Kidney (tissue), 14 donors: ENCODE data around the gene ZFYVE1. TPM values are rescaled to one million over a fixed set of nuclear protein-coding genes. Genes with fewer than 3 reads are reported as not detected.

Source experiments
- DNase-seq, 5 donors: peaks; one replicate each; pipeline ENCODE4 v3.0.0-alpha.2; 2013 to 2020
- FAIRE-seq: peaks from 2 replicates; lab custom pipeline; 2012; peaks lifted over from hg19 to GRCh38; lab: Jason Lieb, UNC
- H3K27ac ChIP-seq, 2 donors: one replicate each; pipeline ENCODE4 v1.7.0; 2013; ENCODE audit warnings: low read depth in 2 of 2, low read length in 2 of 2, inconsistent platforms in 1 of 2
- H3K27me3 ChIP-seq: one replicate; pipeline ENCODE4 v1.7.1; 2013; ENCODE audit warnings: low read length, inconsistent platforms; ENCODE audit not compliant: control insufficient read depth, insufficient read depth
- H3K36me3 ChIP-seq, 3 donors: one replicate each; pipeline versions ENCODE4 v1.7.0 to v1.7.1; 2013; ENCODE audit warnings: low read length in 3 of 3, control low read depth in 1 of 3, inconsistent platforms in 1 of 3; ENCODE audit not compliant: insufficient read depth in 3 of 3, control insufficient read depth in 2 of 3
- H3K4me1 ChIP-seq, 3 donors: one replicate each; pipeline versions ENCODE4 v1.7.0 to v1.7.1; 2013; ENCODE audit warnings: low read length in 3 of 3, inconsistent platforms in 1 of 3, low read depth in 1 of 3; ENCODE audit not compliant: control insufficient read depth in 2 of 3, insufficient read depth in 2 of 3
- H3K4me3 ChIP-seq, 3 donors: one replicate each; pipeline versions ENCODE4 v1.7.0 to v1.8.1; 2013; ENCODE audit warnings: low read length in 3 of 3, control low read depth in 1 of 3, inconsistent platforms in 1 of 3
- H3K9ac ChIP-seq, 3 donors: one replicate each; pipeline versions ENCODE4 v1.7.0 to v1.7.1; 2013; ENCODE audit warnings: low read length in 3 of 3, control low read depth in 1 of 3, inconsistent platforms in 1 of 3
- H3K9me3 ChIP-seq, 3 donors: one replicate each; pipeline versions ENCODE4 v1.7.0 to v1.7.1; 2013; ENCODE audit warnings: low read length in 3 of 3, control low read depth in 1 of 3, inconsistent platforms in 1 of 3; ENCODE audit not compliant: control insufficient read depth in 2 of 3, insufficient read depth in 1 of 3
- intact Hi-C: fragments of 100-400 bp; cut with DNase I; formaldehyde crosslinking; loops from one replicate; pipeline ENCODE4 v1.11.1; 2022
- polyA plus RNA-seq: library from polyadenylated mRNA; stranded (reverse); fragments of 350-450 nt; fragmentation: Illumina TruSeq; extraction: RNeasy Lipid Tissue Mini Kit (QIAGEN cat#74804); gene quantifications from one replicate; pipeline ENCODE4 v1.2.3, GENCODE V29; 2014; ENCODE audit warnings: low read depth, low replicate concordance; ENCODE audit not compliant: insufficient read depth
- total RNA-seq: library from RNA; stranded (reverse); fragmentation: NEBNext Ultra II Directional; extraction: Animal tissue kit (Norgen Biotek cat#: 25700); gene quantifications from one replicate; pipeline ENCODE4 v1.2.1, GENCODE V29; 2021
- TF ChIP-seq, protein P1 (sequence below): IDR thresholded peaks from 3 replicates; pipeline ENCODE4 v1.5.1; 2012; ENCODE audit warnings: mild to moderate bottlenecking, moderate library complexity, borderline replicate concordance; ENCODE audit not compliant: insufficient read depth; ENCODE audit errors: extremely low read depth
- donor health status: control.
- donor health status: control.
- donor health status: control.
- donor health status: control.
- donor health status: control.
- donor health status: DM: yes; HTN: yes; CAD: no.
- donor health status: Normal renal cell carcinoma (clear cell type).

Gene ZFYVE1
- total and polyA plus RNA-seq, 2 donors from 2014 or later: 10.7 to 18.8 TPM

DNA sequence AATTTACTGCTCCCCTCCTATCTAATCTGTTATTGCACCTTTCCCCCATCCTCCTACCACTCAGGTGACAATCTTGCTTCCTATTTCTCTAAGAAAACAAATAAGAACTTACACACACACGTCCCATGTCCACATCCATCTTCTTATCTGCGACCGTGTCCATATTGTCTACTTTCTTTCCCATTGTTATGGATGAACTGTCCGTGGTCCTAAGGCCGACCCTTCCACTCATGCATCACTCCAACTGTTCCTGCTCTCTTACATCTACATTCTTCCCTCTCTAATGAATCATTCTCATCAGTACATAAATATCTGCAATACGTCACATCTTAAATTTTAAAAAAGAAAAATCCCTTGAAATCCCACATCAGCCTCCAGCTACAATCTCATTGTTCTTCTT lies 30.0 kb downstream of the ZFYVE1 start:
- Histone ChIP-seq H3K4me1 (no peaks in the 10 kb centered on the region), H3K4me3 (no peak overlapping the region), H3K27ac (no peak overlapping the region), H3K36me3 (peaks cover 7 to 29% (median 21%) of the 10 kb centered on the region in 3 donors), H3K27me3 (no peaks in the 10 kb centered on the region), H3K9ac (no peak overlapping the region), H3K9me3 (no peaks in the 10 kb centered on the region)
- FAIRE-seq (no peak), DNase-seq (no peak)
- TF ChIP-seq, protein P1, sequence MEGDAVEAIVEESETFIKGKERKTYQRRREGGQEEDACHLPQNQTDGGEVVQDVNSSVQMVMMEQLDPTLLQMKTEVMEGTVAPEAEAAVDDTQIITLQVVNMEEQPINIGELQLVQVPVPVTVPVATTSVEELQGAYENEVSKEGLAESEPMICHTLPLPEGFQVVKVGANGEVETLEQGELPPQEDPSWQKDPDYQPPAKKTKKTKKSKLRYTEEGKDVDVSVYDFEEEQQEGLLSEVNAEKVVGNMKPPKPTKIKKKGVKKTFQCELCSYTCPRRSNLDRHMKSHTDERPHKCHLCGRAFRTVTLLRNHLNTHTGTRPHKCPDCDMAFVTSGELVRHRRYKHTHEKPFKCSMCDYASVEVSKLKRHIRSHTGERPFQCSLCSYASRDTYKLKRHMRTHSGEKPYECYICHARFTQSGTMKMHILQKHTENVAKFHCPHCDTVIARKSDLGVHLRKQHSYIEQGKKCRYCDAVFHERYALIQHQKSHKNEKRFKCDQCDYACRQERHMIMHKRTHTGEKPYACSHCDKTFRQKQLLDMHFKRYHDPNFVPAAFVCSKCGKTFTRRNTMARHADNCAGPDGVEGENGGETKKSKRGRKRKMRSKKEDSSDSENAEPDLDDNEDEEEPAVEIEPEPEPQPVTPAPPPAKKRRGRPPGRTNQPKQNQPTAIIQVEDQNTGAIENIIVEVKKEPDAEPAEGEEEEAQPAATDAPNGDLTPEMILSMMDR: no peak
- intact Hi-C loops: no loop called here

DNA sequence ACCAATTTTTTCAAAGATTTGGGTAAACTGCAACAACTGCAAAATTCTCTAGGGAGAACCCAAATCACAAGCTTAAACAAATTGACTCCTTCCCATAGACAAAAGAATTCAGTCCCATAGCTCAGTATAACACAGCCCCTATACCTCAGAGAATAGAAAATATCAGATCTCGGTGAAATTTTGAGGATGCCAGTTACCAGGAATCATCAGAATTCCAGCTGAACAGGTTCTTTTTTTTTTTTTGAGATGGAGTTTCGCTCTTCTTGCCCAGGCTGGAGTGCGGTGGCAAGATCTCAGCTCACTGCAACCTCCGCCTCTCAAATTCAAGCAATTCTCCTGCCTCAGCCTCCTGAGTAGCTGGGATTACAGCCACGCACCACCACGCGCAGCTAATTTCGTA lies 36.7 kb downstream of the ZFYVE1 start:
- H3K36me3 ChIP-seq: peaks cover 5 to 12% (median 10%) of the 10 kb centered on the region in 3 donors
- FAIRE-seq: no peak

DNA sequence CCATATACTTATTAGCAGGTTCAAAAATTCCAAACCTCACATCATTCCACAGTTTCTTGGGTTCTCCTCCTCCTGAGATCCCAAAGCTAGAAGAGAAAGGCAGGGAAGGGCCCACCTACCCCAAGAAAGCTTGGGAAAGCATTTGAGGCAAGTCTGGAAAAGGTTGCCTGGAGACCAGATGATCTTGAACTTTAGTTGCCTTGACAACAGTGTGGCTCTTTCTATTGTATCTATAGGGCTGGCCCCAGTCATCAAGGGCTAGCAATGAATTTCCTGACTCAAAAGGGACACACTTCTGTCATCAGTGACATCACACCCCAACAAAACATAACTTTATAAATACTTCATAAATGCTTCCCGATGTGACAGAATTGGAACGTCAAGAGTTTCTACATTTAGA lies 40.0 kb downstream of the ZFYVE1 start:
- no peak for DNase-seq

More for the DNA sequence above, 36.7 kb downstream of the ZFYVE1 start:
- no peak overlapping the region for H3K4me3 ChIP-seq
- intact Hi-C loops: no loop called here
- no peak overlapping the region for H3K27ac ChIP-seq
- no peak overlapping the region for H3K9ac ChIP-seq
- TF ChIP-seq, protein P1: no peak
- no peaks in the 10 kb centered on the region for H3K4me1 ChIP-seq
- no peaks in the 10 kb centered on the region for H3K9me3 ChIP-seq
- DNase-seq: no peak
- no peaks in the 10 kb centered on the region for H3K27me3 ChIP-seq

More for the DNA sequence above, 40.0 kb downstream of the ZFYVE1 start:
- Histone ChIP-seq H3K9ac (no peak overlapping the region), H3K27ac (no peak overlapping the region), H3K9me3 (no peaks in the 10 kb centered on the region), H3K4me1 (no peaks in the 10 kb centered on the region), H3K4me3 (no peak overlapping the region), H3K36me3 (peaks cover 5 to 16% (median 11%) of the 10 kb centered on the region in 3 donors), H3K27me3 (no peaks in the 10 kb centered on the region)
- TF ChIP-seq, protein P1: no peak
- no peak for FAIRE-seq
- intact Hi-C loops: no loop called here
